NCI-H2196 treated with DMSO at 0.1 percent for 48 hours (cell line): ENCODE data around the gene ESM1.
"Not testable (repeated sequence)": the region's sequence is repeated elsewhere in the genome, so short reads cannot be mapped to it uniquely, and the experiment has no call there.

Experiments
- DNase-seq: peaks from one replicate; lab custom pipeline; 2025; ENCODE audit not compliant: unreplicated experiment; lab: John Stamatoyannopoulos, UW

ESM1 gene

GRCh38 chr5:54985301-54986268 is at the start of gene ESM1:
TSS of gene ESM1 (minus strand) at chr5:54985593. CDS start at chr5:54985517, 76 bp downstream.
- DNase-seq: no peak

GRCh38 chr5:55033568-55033967 is 48.2 kb upstream of the ESM1 start:
- DNase-seq: no peak

GRCh38 chr5:55031492-55031891 is 46.1 kb upstream of the ESM1 start:
- no peak for DNase-seq

- DNase-seq: no peak
Measured at GRCh38 chr5:55030676-55031369, 45.4 kb upstream of the ESM1 start.

- DNase-seq: no peak
Measured at GRCh38 chr5:55030220-55030619, 44.8 kb upstream of the ESM1 start.

- no peak for DNase-seq
Measured at GRCh38 chr5:55027595-55027994, 42.2 kb upstream of the ESM1 start.

GRCh38 chr5:55022450-55022849 is 37.1 kb upstream of the ESM1 start:
- no peak for DNase-seq

- DNase-seq: no peak
Measured at GRCh38 chr5:55021821-55022220, 36.4 kb upstream of the ESM1 start.

GRCh38 chr5:55021410-55021809 is 36.0 kb upstream of the ESM1 start:
- no peak for DNase-seq

GRCh38 chr5:55010149-55010548 is 24.8 kb upstream of the ESM1 start:
- not testable (repeated sequence) for DNase-seq

- no peak for DNase-seq
Measured at GRCh38 chr5:55004729-55005128, 19.3 kb upstream of the ESM1 start.

- no peak for DNase-seq
Measured at GRCh38 chr5:55003432-55004065, 18.2 kb upstream of the ESM1 start.

- not testable (repeated sequence) for DNase-seq
Measured at GRCh38 chr5:55002166-55002565, 16.8 kb upstream of the ESM1 start.

GRCh38 chr5:54997081-54997480 is 11.7 kb upstream of the ESM1 start:
- DNase-seq: no peak

GRCh38 chr5:54996466-54996865 is 11.1 kb upstream of the ESM1 start:
- no peak for DNase-seq

GRCh38 chr5:54995168-54995567 is 9.8 kb upstream of the ESM1 start:
- no peak for DNase-seq

GRCh38 chr5:54994628-54995027 is 9.2 kb upstream of the ESM1 start:
- no peak for DNase-seq

- no peak for DNase-seq
Measured at GRCh38 chr5:54993318-54993717, 7.9 kb upstream of the ESM1 start.

- DNase-seq: no peak
Measured at GRCh38 chr5:54991416-54991815, 6.0 kb upstream of the ESM1 start.

GRCh38 chr5:54990841-54991258 is 5.5 kb upstream of the ESM1 start:
- DNase-seq: no peak

GRCh38 chr5:54988817-54989216 is 3.4 kb upstream of the ESM1 start:
- no peak for DNase-seq

- no peak for DNase-seq
Measured at GRCh38 chr5:54988218-54988617, 2.8 kb upstream of the ESM1 start.
